HG03280 (cell line): ENCODE measurements around the gene ADAM10.

Source experiments
- ATAC-seq: cut with Tn5 transposase; IDR thresholded peaks from one replicate; pipeline ENCODE4 v1.9.1; 2021; ENCODE audit warnings: mild to moderate bottlenecking, moderate library complexity; ENCODE audit not compliant: unreplicated experiment

ADAM10 gene

DNA sequence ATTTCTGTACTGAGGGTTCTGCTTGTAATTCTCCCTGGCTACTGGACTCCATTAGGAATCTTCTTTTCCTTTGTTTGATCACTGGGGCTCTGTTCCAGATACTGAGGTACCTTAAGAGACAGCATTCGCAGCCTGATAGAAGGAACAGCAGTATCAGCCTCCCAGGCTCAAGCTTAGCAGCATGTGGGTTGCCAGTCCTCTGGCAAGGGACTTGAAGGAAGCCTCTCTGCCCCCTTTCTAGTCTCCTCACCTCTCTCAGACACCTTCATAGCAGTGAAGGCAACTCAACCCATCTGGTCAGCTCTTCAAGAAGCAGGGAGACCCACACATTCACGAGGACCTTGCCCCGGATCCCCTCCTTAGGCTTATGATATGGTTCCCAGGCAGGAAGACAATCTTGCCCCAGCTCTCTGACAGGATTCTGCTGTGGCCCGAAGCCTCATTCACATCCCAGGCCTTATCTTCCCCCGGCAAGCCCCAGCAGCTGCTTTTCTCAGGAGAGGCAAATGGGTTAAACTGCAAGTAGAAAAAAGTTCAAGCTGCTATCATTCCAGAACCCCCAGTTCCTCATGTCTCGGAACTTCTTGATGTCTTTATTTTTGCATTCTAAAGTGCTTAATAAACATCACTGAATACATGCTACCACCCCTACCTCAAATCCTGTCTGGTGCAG is 164.6 kb downstream of the ADAM10 start:
- no peak for ATAC-seq

GRCh38 chr15:58583171-58583908 is 166.2 kb downstream of the ADAM10 start:
- no peak for ATAC-seq

- ATAC-seq, result no peak
Observed at GRCh38 chr15:58582160-58582559, 167.3 kb downstream of the ADAM10 start.

DNA sequence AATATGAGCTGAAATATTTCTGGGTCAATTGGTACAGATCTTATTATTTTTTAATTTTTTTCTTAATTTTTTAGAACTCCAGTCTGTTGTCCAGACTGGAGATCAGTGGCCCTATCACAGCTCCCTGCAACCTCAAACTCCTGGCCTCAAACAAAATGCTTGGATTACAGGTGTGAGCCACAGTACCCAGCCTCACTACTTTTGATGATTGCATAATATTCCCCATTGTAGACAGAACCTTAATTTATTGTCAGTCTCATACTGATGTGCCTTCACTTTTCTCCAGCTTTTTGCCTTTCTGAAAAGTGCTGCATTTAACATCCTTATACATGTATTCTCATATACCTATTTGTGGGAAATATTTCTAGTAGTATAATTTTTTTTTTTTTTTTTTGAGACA is 172.8 kb downstream of the ADAM10 start:
- ATAC-seq, result no peak

- no peak for ATAC-seq
Observed at GRCh38 chr15:58575045-58575786, 174.3 kb downstream of the ADAM10 start.

- ATAC-seq, result no peak
Observed at GRCh38 chr15:58574631-58575030, 174.9 kb downstream of the ADAM10 start.

GRCh38 chr15:58573270-58573669 is 176.2 kb downstream of the ADAM10 start:
- ATAC-seq, result no peak

- no peak for ATAC-seq
Observed at GRCh38 chr15:58572521-58572920, 177.0 kb downstream of the ADAM10 start.

DNA sequence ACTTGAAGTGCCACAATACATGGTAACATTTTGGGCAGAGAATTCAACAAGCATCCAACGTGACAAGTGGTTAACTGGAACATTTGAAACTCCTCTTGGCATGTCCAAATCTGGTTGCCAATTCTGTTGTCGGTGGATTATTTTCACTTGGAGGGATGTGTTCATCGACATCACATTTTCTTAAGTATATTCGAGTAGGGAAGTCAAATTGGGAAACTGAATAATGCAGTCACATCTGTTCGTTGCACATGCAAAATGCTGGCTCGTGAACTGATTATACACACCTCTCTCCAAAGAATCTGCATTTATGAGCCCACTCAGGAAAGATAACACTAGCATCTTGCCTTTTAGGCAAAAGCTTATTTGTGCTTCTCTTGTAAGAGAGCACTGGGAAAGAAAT is 178.0 kb downstream of the ADAM10 start:
- no peak for ATAC-seq

DNA sequence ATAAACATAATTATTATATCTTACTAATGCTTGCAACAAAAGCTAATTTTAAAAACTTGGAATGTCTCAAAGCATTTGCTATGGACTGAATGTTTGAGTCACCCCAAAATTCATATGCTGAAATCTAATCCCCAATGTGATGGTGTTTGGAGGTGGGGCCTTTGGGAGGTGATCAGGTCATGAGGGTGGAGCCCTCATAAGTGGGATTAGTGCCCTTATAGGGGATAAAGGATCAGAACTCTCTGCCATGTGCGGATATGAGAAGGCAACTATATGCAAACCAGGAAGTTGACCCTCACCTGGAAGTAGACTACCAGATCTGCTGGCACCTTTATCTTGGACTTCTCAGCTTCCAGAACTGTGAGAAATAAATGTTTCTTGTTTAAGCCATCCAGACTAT is 180.1 kb downstream of the ADAM10 start:
- ATAC-seq, result no peak

DNA sequence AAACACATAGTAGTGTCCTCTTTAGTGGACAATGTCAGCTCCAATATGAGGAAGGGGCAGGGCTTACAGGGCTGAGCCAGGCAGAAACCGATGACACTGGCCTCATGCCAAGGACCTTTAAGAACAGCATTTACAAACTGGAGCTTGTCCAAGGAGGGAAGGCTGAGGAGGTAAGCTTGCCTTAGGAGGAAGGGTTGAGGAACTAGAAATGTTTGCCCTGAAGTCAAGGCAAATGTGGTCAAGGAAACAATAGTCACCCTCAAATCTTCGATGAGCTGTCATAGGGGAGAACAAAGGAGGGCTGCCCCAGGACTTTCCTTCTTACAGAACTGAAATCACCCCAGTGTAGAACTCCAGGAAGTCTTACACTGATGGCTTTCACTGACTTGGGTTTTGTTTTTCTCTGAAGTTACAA is 181.3 kb downstream of the ADAM10 start:
- ATAC-seq, result no peak

GRCh38 chr15:58566029-58566428 is 183.5 kb downstream of the ADAM10 start:
- ATAC-seq, result no peak

DNA sequence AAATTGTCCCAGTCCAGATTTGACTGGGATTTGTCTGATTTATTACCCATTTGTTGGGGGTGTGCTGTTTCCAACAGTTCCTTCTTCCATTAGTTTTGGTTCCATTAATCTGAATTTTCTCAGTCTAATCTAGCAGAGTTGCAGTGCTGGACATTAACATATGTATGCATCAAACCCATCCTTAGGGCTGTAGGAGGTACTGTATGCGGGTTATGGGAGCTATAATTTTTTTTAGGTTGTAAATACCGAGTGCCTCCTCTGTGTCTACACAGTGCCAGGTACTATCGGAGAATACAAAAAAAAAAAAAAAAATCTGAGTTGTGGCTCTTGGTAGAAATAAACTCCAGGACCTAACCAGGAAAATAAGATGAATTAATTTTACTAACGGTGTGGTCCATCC is 183.9 kb downstream of the ADAM10 start:
- ATAC-seq, result no peak

DNA sequence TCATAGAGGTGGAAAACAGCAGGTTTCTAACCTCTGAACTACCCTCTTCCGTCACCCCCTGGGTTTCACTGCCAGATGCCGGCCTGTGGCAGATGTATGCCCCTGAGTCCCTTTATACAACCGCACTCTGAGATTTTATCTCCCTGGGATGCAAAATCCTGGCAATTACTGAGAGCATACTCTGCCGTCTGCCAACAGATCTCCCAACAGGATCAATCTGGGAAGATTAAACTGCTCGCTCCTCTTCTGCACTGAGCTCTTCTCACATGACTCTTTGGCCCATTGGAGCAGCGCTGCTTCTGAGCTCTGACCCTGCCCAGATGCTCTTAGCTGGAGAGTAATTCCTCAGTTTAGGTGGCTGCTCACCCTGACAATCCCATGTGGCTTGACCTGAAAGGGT is 184.5 kb downstream of the ADAM10 start:
- no peak for ATAC-seq

DNA sequence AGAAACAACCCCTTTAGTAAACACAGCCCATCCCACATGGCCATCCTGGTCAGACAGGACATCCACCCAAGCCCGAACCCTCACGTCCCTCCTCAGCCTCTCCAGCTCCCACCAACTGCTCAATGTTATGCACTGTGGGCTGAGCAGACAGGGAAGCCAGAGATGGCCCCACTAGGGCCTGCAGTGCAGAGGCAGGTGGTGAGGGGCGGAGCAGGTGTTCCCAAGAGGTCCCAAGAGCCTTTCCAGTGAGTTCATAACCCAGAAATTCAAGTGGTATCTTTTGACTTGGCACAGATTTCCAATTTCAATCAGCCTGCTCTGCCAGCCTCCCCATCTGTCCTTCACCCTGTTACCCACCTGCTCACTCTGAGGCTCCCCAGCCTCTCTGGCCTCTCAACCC is 187.4 kb downstream of the ADAM10 start:
- ATAC-seq, result no peak

- ATAC-seq, result no peak
Observed at GRCh38 chr15:58561321-58561720, 188.2 kb downstream of the ADAM10 start.

DNA sequence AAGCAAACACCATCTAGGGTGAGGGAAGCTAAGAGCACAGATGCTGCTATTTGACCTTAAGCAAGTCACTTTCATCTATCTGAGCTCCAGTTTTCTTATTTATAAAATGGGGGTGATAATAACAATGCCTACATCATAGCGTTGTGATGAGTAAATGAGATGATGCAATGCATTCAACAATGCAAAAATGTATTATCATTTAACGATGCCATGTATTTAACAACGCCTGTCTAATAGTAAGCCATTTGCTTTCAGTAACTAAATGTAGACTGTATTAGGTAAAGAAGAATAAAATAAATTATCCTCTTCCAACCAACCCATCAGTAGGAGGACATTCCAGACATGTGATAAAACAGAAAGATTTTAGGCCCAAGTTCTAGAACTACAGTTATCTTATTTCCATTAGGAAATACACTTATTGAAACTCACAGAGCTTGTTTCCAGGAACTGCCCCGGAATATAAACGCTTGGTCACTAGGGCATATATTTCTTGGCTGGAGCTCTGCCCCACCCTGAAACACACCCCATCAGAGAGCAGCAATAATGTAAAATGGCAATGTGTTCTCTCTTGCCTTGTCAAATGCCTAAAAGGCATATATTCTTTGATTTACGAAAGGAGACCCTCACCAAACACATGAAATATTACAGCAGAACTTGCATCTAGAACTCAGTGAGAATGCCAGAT is 189.5 kb downstream of the ADAM10 start:
- ATAC-seq, result no peak

GRCh38 chr15:58558777-58559176 is 190.7 kb downstream of the ADAM10 start:
- ATAC-seq, result no peak

GRCh38 chr15:58556541-58556940 is 193.0 kb downstream of the ADAM10 start:
- no peak for ATAC-seq

DNA sequence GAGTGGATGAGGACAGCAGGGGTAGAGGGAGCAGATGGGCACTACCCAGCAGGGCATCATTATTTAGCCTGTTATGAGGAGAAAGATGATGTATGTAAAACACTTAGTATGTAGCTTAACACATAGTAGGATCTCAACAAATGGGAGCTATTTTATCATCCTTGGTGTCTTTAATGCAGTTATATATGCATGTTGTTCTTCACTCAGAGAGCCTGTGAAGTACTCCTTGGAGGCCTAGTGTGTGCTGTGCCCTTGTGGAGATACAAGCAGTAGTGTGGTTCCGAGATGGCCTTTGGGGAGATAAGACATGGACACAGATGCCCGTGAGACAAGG is 193.5 kb downstream of the ADAM10 start:
- no peak for ATAC-seq
